Upper lobe of left lung (tissue), 6 donors: ENCODE measurements around the gene XKR7. TPM values are rescaled to one million over a fixed set of nuclear protein-coding genes. Genes with fewer than 3 reads are reported as not detected.

ENCODE experiments used
- ATAC-seq, 2 donors: fragments of 200-7000 bp; cut with Tn5 transposase; one replicate each; pipeline ENCODE4 v1.9.1; 2022; ENCODE audit warnings: mild to moderate bottlenecking in 2 of 2, moderate library complexity in 2 of 2; ENCODE audit not compliant: low FRiP score in 2 of 2
- DNase-seq, 2 donors: peaks; one replicate each; pipeline ENCODE4 v3.0.0-alpha.2; 2019 to 2020
- H3K27ac ChIP-seq, 4 donors: fragments of 200-600 bp; sonication (generic); one replicate each; pipeline ENCODE4 v1.5.1; 2016 to 2019
- H3K27me3 ChIP-seq, 4 donors: fragments of 200-600 bp; sonication (generic); one replicate each; pipeline ENCODE4 v1.5.1; 2017 to 2019
- H3K36me3 ChIP-seq, 4 donors: fragments of 200-600 bp; sonication (generic); one replicate each; pipeline ENCODE4 v1.5.1; 2016 to 2019
- H3K4me1 ChIP-seq, 4 donors: fragments of 200-600 bp; sonication (generic); one replicate each; pipeline ENCODE4 v1.5.1; 2018 to 2019
- H3K4me3 ChIP-seq, 4 donors: fragments of 200-600 bp; sonication (generic); one replicate each; pipeline ENCODE4 v1.5.1; 2017 to 2019; ENCODE audit warnings: mild to moderate bottlenecking in 2 of 4, moderate library complexity in 1 of 4
- H3K9me3 ChIP-seq, 4 donors: fragments of 200-600 bp; sonication (generic); one replicate each; pipeline ENCODE4 v1.5.1; 2018 to 2019
- EP300 ChIP-seq, 4 donors: sonication (generic); formaldehyde crosslinking; IDR thresholded peaks; one replicate each; pipeline ENCODE4 v1.5.1; 2017; ENCODE audit warnings: antibody characterized with exemption in 4 of 4, control low read depth in 2 of 4
- POLR2A ChIP-seq, 4 donors: fragments of 450-650 bp; IDR thresholded peaks; one replicate each; pipeline ENCODE4 v1.5.1; 2016 to 2017; ENCODE audit warnings: antibody characterized with exemption in 4 of 4, mild to moderate bottlenecking in 2 of 4
- POLR2AphosphoS5 ChIP-seq, 2 donors: sonication (generic); formaldehyde crosslinking; IDR thresholded peaks; one replicate each; pipeline ENCODE4 v1.5.1; 2017; ENCODE audit warnings: antibody characterized with exemption in 2 of 2
- WGBS, 2 donors: methylation state at CpG; one replicate each; pipeline ENCODE4 v1.1.5; 2017 to 2018; 5-methylcytosine and 5-hydroxymethylcytosine counted together
- total RNA-seq, 6 donors: library from RNA; depleted of rRNA in 4 of 6; stranded (reverse); fragments of >200 nt in 4 of 6; gene quantifications; one replicate each; pipeline versions ENCODE4 v1.1.0 to v1.2.1, GENCODE V29; 2016 to 2021
- TF ChIP-seq, protein P1 (sequence below), 6 experiments: fragments of 450-650 bp in 4 of 6; fragments of 200-600 bp in 2 of 6; sonication (generic) in 2 of 6; IDR thresholded peaks; one replicate each; pipeline ENCODE4 v1.5.1; 2016 to 2019; ENCODE audit warnings: antibody characterized with exemption in 6 of 6
- donor health status: DM: no; HTN: no; CAD: no; lungs with moderate emphysema.
- donor health status: DM: no; HTN: yes; CAD: no; lungs with severe emphysema.

Gene XKR7
- total RNA-seq, 6 donors from 2014 or later: under 0.01 to 0.07 (median 0.06) TPM; not detected in 3

- TF ChIP-seq POLR2A (IDR thresholded peaks at IDR 0.05) (no peak), POLR2AphosphoS5 (IDR thresholded peaks at IDR 0.05) (no peak), EP300 (IDR thresholded peaks at IDR 0.05) (no peak)
- TF ChIP-seq, protein P1, sequence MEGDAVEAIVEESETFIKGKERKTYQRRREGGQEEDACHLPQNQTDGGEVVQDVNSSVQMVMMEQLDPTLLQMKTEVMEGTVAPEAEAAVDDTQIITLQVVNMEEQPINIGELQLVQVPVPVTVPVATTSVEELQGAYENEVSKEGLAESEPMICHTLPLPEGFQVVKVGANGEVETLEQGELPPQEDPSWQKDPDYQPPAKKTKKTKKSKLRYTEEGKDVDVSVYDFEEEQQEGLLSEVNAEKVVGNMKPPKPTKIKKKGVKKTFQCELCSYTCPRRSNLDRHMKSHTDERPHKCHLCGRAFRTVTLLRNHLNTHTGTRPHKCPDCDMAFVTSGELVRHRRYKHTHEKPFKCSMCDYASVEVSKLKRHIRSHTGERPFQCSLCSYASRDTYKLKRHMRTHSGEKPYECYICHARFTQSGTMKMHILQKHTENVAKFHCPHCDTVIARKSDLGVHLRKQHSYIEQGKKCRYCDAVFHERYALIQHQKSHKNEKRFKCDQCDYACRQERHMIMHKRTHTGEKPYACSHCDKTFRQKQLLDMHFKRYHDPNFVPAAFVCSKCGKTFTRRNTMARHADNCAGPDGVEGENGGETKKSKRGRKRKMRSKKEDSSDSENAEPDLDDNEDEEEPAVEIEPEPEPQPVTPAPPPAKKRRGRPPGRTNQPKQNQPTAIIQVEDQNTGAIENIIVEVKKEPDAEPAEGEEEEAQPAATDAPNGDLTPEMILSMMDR (IDR thresholded peaks at IDR 0.05): no peak
Measured at GRCh38 chr20:31945319-31945718, 22.6 kb upstream of the XKR7 start.

DNA sequence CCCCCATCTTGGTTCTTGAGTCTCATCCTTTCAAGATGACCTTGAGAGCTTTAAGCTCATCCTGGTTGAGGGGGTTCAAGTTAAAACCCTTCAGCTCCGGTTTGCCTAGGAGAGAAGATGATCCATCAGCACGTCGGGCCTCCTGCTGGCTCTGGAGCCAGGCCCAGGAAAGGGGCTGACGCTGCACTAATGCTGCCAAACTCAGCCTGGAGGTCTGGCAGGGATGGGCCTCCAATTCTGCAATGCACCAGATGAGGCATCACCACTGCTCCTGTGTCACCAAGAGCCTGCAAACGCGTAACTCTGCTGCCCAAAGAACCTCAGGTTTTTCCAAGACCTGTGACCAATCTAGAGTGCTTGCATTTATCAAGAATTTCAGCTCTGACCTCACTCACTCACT, 22.2 kb upstream of the XKR7 start:
- Histone ChIP-seq H3K36me3 (peaks cover 19 to 75% (median 57%) of the 10 kb centered on the region in 4 donors), H3K9me3 (peaks cover 0 to 4% (median 0%) of the 10 kb centered on the region in 4 donors), H3K27ac (no peak overlapping the region), H3K4me3 (no peak overlapping the region), H3K27me3 (no peaks in the 10 kb centered on the region), H3K4me1 (peaks cover 6 to 11% (median 9%) of the 10 kb centered on the region in 4 donors)
- ATAC-seq: no peak
- no peak for TF ChIP-seq EP300 (IDR thresholded peaks at IDR 0.05)
- 70 to 83% methylated on average over 3 of the region's 6 CpGs for WGBS, 2 donors
- DNase-seq: peak in 1 of 2 donors; percentile 24

More at GRCh38 chr20:31945319-31945718, 22.6 kb upstream of the XKR7 start:
- WGBS, 2 donors: 65 to 82% methylated on average over 2 to 4 of the region's 4 CpGs
- Histone ChIP-seq H3K9me3 (peaks cover 0 to 4% (median 0%) of the 10 kb centered on the region in 4 donors), H3K4me1 (peaks cover under 1 to 6% (median 4%) of the 10 kb centered on the region in 4 donors), H3K27me3 (no peaks in the 10 kb centered on the region), H3K4me3 (no peak overlapping the region), H3K27ac (no peak overlapping the region), H3K36me3 (peaks cover 19 to 75% (median 57%) of the 10 kb centered on the region in 4 donors)
- DNase-seq: no peak
- no peak for ATAC-seq

DNA sequence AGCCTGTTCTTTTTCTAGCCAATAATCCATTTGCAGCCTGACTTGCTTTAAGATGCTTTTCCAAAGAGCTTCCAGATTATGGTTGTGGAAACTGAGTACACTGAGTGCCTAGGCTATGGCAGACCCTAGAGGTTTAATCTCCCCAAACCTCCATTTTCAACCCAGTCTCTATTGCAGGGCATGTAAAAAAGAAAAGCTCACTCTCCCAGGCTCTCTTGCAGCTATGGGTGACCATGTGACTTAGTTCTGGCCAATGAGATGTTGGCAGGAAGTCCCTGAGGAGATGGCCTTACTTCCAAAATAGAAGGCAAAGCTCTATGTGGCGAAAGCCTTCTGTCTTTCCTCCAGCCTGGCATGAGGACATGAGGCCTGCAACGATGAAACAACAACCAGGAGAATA, 19.9 kb upstream of the XKR7 start:
- H3K4me1 ChIP-seq: peaks cover 10 to 23% (median 14%) of the 10 kb centered on the region in 4 donors
- no peak for DNase-seq
- no peak for ATAC-seq
- 91 to 100% methylated on average over 1 to 2 of the region's 2 CpGs for WGBS, 2 donors
- H3K27me3 ChIP-seq: no peaks in the 10 kb centered on the region
- H3K27ac ChIP-seq: no peak overlapping the region
- no peak overlapping the region for H3K4me3 ChIP-seq
- H3K36me3 ChIP-seq: peaks cover 19 to 66% (median 55%) of the 10 kb centered on the region in 4 donors
- H3K9me3 ChIP-seq: peaks cover 0 to 4% (median 0%) of the 10 kb centered on the region in 4 donors
- TF ChIP-seq POLR2A (IDR thresholded peaks at IDR 0.05): no peak
- TF ChIP-seq POLR2AphosphoS5 (IDR thresholded peaks at IDR 0.05): no peak
- no peak for TF ChIP-seq EP300 (IDR thresholded peaks at IDR 0.05)
- TF ChIP-seq, protein P1 (IDR thresholded peaks at IDR 0.05): no peak

- H3K36me3 ChIP-seq: peaks cover 17 to 45% (median 42%) of the 10 kb centered on the region in 4 donors
Measured at GRCh38 chr20:31949877-31950646, 17.9 kb upstream of the XKR7 start.

DNA sequence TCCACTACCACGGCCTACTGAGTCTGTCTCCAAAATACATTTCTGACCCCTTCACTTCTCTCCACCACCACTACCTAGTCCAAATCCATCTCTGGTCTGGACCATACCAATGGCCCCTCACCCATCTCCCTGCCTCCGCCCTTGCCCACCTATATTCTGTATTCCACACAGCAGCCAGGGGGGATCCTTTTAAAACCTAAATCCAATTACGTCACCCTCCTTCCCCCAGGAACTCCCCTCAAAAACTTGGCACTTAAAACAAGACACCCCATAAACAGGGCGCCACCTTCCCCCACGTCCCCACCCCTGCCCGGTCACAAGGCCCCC, 16.8 kb upstream of the XKR7 start:
- peak overlapping the region; percentile 80 to 86 (median 84) for H3K4me3 ChIP-seq
- TF ChIP-seq POLR2AphosphoS5 (IDR thresholded peaks at IDR 0.05) (no peak), EP300 (IDR thresholded peaks at IDR 0.05) (no peak), POLR2A (IDR thresholded peaks at IDR 0.05) (no peak)
- TF ChIP-seq, protein P1 (IDR thresholded peaks at IDR 0.05): no peak
- peaks cover 10 to 23% (median 14%) of the 10 kb centered on the region in 4 donors for H3K4me1 ChIP-seq
- peaks cover 0 to 4% (median 0%) of the 10 kb centered on the region in 4 donors for H3K9me3 ChIP-seq
- H3K27me3 ChIP-seq: no peaks in the 10 kb centered on the region
- no peak for ATAC-seq
- H3K27ac ChIP-seq: peak overlapping the region; percentile 66 to 84 (median 78)
- H3K36me3 ChIP-seq: peaks cover 12 to 34% (median 31%) of the 10 kb centered on the region in 4 donors
- 3 to 6% methylated on average over 6 of the region's 6 CpGs for WGBS, 2 donors
- no peak for DNase-seq

More at GRCh38 chr20:31949877-31950646, 17.9 kb upstream of the XKR7 start:
- H3K4me1 ChIP-seq: peaks cover 10 to 23% (median 14%) of the 10 kb centered on the region in 4 donors
- H3K27me3 ChIP-seq: no peaks in the 10 kb centered on the region
- peaks cover 0 to 4% (median 0%) of the 10 kb centered on the region in 4 donors for H3K9me3 ChIP-seq
- H3K27ac ChIP-seq: no peak overlapping the region
- DNase-seq (no peak), ATAC-seq (no peak)
- no peak overlapping the region for H3K4me3 ChIP-seq
- WGBS, 2 donors: 79 to 86% methylated on average over 9 of the region's 9 CpGs
- TF ChIP-seq POLR2AphosphoS5 (IDR thresholded peaks at IDR 0.05) (no peak), POLR2A (IDR thresholded peaks at IDR 0.05) (no peak), EP300 (IDR thresholded peaks at IDR 0.05) (no peak)
- TF ChIP-seq, protein P1 (IDR thresholded peaks at IDR 0.05): no peak
